Endothelial cell (in vitro differentiated cells): ENCODE measurements around the gene ANKRD28. TPM values are rescaled to one million over a fixed set of nuclear protein-coding genes. Genes with fewer than 3 reads are reported as not detected.
"Not testable (repeated sequence)": the region's sequence is repeated elsewhere in the genome, so short reads cannot be mapped to it uniquely, and the experiment has no call there.

Experiments
- DNase-seq: peaks from one replicate; pipeline ENCODE4 v3.0.0; 2021; ENCODE audit warnings: low spot score
- H3K27ac Mint-ChIP-seq: one replicate; pipeline ENCODE4 v1.8.0; 2021; ENCODE audit warnings: mixed read lengths, inconsistent platforms; ENCODE audit not compliant: unreplicated experiment
- H3K27me3 Mint-ChIP-seq: one replicate; pipeline ENCODE4 v1.8.0; 2021; ENCODE audit warnings: mild to moderate bottlenecking, moderate library complexity, mixed read lengths, inconsistent platforms; ENCODE audit not compliant: unreplicated experiment
- H3K36me3 Mint-ChIP-seq: one replicate; pipeline ENCODE4 v1.8.0; 2021; ENCODE audit warnings: mild to moderate bottlenecking, low read depth, mixed read lengths, inconsistent platforms; ENCODE audit not compliant: unreplicated experiment
- H3K4me1 Mint-ChIP-seq: one replicate; pipeline ENCODE4 v1.8.0; 2021; ENCODE audit warnings: mild to moderate bottlenecking, mixed read lengths, inconsistent platforms; ENCODE audit not compliant: unreplicated experiment
- H3K4me3 Mint-ChIP-seq: one replicate; pipeline ENCODE4 v1.8.0; 2021; ENCODE audit warnings: mild to moderate bottlenecking, mixed read lengths, inconsistent platforms; ENCODE audit not compliant: unreplicated experiment
- H3K9me3 Mint-ChIP-seq: one replicate; pipeline ENCODE4 v1.8.0; 2021; ENCODE audit warnings: mixed read lengths, inconsistent platforms; ENCODE audit not compliant: unreplicated experiment
- total RNA-seq: library from RNA; stranded (reverse); fragmentation: NEBNext Ultra II Directional; extraction: Animal tissue kit (Norgen Biotek cat#: 25700); gene quantifications from one replicate; pipeline ENCODE4 v1.2.1, GENCODE V29; 2021; ENCODE audit not compliant: unreplicated experiment
- TF ChIP-seq, protein P1 (sequence below): fragments of 200-600 bp; sonication (generic); IDR thresholded peaks from one replicate; pipeline ENCODE4 v1.5.0; 2021; ENCODE audit warnings: antibody characterized with exemption; ENCODE audit not compliant: unreplicated experiment

ANKRD28 gene
- total RNA-seq, 1 donor from 2014 or later: 22.6 TPM

DNA sequence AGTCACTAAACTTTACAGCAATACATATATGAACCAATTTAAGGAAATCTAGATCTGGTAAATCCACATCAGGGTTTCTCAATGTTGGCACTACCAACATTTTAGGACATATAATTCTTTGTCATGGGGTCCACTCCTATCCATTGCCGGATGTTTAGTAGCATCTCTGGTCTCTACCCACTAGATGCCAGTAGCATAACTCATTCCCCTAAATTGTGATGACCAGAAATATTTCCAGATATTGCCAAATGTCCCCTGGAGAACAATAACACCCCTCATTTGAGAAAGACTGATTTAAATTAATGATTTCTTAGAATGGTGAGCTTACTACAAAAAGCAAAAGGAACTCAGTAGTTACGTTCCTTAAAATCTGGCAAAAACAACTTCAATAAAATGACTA, 23.1 kb upstream of the ANKRD28 start:
- no peaks in the 10 kb centered on the region for H3K9me3 Mint-ChIP-seq
- H3K36me3 Mint-ChIP-seq: no peaks in the 10 kb centered on the region
- no peak for DNase-seq
- H3K27ac Mint-ChIP-seq: no peak overlapping the region
- H3K4me3 Mint-ChIP-seq: no peak overlapping the region
- no peaks in the 10 kb centered on the region for H3K27me3 Mint-ChIP-seq
- TF ChIP-seq, protein P1, sequence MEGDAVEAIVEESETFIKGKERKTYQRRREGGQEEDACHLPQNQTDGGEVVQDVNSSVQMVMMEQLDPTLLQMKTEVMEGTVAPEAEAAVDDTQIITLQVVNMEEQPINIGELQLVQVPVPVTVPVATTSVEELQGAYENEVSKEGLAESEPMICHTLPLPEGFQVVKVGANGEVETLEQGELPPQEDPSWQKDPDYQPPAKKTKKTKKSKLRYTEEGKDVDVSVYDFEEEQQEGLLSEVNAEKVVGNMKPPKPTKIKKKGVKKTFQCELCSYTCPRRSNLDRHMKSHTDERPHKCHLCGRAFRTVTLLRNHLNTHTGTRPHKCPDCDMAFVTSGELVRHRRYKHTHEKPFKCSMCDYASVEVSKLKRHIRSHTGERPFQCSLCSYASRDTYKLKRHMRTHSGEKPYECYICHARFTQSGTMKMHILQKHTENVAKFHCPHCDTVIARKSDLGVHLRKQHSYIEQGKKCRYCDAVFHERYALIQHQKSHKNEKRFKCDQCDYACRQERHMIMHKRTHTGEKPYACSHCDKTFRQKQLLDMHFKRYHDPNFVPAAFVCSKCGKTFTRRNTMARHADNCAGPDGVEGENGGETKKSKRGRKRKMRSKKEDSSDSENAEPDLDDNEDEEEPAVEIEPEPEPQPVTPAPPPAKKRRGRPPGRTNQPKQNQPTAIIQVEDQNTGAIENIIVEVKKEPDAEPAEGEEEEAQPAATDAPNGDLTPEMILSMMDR: no peak
- no peaks in the 10 kb centered on the region for H3K4me1 Mint-ChIP-seq

DNA sequence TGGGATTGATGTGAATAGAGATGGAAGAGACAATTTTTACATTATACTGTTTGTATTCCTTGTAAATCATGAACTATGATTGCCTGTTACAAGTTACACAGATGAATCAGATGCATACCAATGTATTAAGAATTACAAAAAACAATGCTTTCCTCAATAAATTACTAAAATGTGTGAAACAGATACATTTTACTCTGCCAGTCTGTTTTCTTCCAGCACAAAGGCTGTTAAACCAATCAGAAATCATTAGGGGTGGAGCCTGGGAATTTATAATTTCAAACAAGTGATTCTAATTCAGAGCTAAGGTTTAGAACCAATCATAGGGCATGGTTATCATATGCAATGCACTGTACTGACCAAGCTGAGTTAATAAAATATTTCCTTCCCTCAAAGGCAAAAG, 21.8 kb upstream of the ANKRD28 start:
- no peaks in the 10 kb centered on the region for H3K4me1 Mint-ChIP-seq
- H3K27me3 Mint-ChIP-seq: no peaks in the 10 kb centered on the region
- H3K27ac Mint-ChIP-seq: no peak overlapping the region
- H3K4me3 Mint-ChIP-seq: no peak overlapping the region
- no peaks in the 10 kb centered on the region for H3K36me3 Mint-ChIP-seq
- TF ChIP-seq, protein P1: no peak
- no peaks in the 10 kb centered on the region for H3K9me3 Mint-ChIP-seq
- no peak for DNase-seq

DNA sequence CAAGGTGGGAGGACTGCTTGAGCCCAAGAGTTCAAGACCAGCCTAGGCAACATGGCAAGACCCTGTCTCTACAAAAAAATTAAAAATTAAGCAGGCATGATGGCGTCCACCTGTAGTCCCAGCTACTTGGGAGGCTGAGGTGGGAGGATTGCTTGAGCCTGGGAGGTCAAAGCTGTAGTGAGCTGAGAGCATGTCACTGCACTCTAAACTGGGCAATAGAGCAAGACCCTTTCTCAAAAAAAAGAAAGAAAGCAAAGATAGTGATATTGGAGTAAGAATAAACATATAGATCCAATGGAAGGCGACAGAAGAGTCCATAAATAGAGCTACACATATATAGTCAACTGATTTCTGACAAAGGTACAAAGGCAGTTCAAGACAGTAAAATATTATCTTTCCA, 21.3 kb upstream of the ANKRD28 start:
- Mint-ChIP-seq H3K27me3 (no peaks in the 10 kb centered on the region), H3K4me3 (no peak overlapping the region), H3K4me1 (no peaks in the 10 kb centered on the region), H3K27ac (no peak overlapping the region), H3K9me3 (no peaks in the 10 kb centered on the region), H3K36me3 (no peaks in the 10 kb centered on the region)
- TF ChIP-seq, protein P1: no peak
- no peak for DNase-seq

DNA sequence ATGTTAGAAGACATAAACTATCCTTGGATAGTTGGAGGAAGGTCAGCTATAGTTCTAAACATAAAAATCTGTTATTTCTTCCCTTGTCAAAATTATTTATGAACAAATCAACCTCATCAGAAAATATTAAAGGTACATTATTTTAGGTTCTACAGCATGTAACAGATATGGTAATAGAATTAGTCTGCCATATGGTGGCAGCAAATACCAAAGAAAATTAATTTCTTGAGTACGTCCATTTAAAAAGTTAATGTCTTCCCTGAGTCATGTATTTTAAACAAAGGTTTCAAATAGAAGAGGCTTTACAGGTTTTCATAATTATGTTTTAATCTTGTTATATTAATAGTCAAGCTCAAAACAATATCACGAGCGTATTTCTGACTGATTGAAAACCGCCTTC, 17.9 kb upstream of the ANKRD28 start:
- Mint-ChIP-seq H3K9me3 (no peaks in the 10 kb centered on the region), H3K36me3 (no peaks in the 10 kb centered on the region), H3K4me1 (no peaks in the 10 kb centered on the region), H3K27me3 (no peaks in the 10 kb centered on the region), H3K4me3 (no peak overlapping the region), H3K27ac (no peak overlapping the region)
- DNase-seq: no peak
- TF ChIP-seq, protein P1: peak; percentile 45

DNA sequence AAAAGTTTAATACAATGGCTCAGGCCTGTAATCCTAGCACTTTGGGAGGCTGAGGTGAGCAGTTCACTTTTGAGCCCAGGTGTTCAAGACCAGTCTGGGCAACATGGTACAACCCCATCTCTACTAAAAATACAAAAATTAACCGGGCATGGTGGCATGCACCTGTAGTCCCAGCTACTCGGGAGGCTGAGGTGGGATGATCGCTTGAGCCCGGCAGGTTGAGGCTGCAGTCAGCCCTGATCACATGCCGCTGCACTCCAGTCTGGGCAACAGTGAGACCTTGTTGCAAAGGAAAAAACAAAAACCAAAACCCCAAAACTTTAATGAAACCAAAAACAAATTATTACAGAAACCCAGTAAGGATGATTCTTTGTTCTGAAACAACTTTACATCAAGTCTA, 15.3 kb upstream of the ANKRD28 start:
- H3K4me1 Mint-ChIP-seq, H3K4me3 Mint-ChIP-seq, H3K27me3 Mint-ChIP-seq, H3K36me3 Mint-ChIP-seq, H3K9me3 Mint-ChIP-seq, H3K27ac Mint-ChIP-seq, DNase-seq: not testable (repeated sequence)

DNA sequence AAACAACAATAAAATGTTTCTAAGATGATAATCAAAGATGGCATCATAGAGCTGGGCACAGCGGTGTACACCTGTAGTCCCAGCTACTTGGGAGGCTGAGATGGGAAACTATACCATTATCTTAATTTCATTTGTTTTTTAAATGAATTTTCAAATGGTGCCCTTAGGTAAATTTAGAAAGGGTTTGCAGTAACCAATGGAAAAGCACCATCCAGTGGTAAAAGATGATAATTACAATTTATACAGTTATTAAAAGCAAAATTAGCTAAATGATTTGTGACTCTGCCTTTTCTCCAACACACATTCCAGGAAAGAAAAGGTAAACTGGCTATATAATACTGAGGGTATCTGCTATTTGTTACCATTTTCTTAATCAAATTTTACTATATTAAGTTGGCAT, 14.4 kb upstream of the ANKRD28 start:
- TF ChIP-seq, protein P1: peak; percentile 57
- H3K27me3 Mint-ChIP-seq: no peaks in the 10 kb centered on the region
- H3K4me3 Mint-ChIP-seq: no peak overlapping the region
- DNase-seq: no peak
- H3K9me3 Mint-ChIP-seq: no peaks in the 10 kb centered on the region
- no peaks in the 10 kb centered on the region for H3K36me3 Mint-ChIP-seq
- no peak overlapping the region for H3K27ac Mint-ChIP-seq
- H3K4me1 Mint-ChIP-seq: peaks cover 5% of the 10 kb centered on the region
